PC-3 (cell line): ENCODE data around the gene GDPD5.

ENCODE experiments used
- CTCF ChIP-seq: fragments of 300-600 bp; sonication (generic); conservative IDR thresholded peaks from 2 replicates; pipeline ENCODE4 v1.5.1; 2017; ENCODE audit warnings: antibody characterized with exemption, low read depth, mild to moderate bottlenecking, low read length
- EZH2 ChIP-seq: fragments of 300-600 bp; sonication (generic); IDR thresholded peaks from one replicate; pipeline ENCODE4 v1.6.1; 2017; ENCODE audit warnings: antibody characterized with exemption, mild to moderate bottlenecking, low read length; ENCODE audit not compliant: unreplicated experiment
- EZH2phosphoT487 ChIP-seq: fragments of 300-600 bp; sonication (generic); IDR thresholded peaks from 2 replicates; pipeline ENCODE4 v1.6.1; 2018; ENCODE audit warnings: mild to moderate bottlenecking, antibody characterized with exemption, low read length, borderline replicate concordance

GRCh38 chr11:75504501-75504900, 21.2 kb downstream of the GDPD5 start:
- TF ChIP-seq CTCF (no peak), EZH2phosphoT487 (no peak), EZH2 (no peak)
